HepG2 (cell line): ENCODE measurements around the gene MYOZ1. TPM values are rescaled to one million over a fixed set of nuclear protein-coding genes. Genes with fewer than 3 reads are reported as not detected.

Experiments
- DBP ChIP-seq: sonication (generic); formaldehyde crosslinking; IDR thresholded peaks from 2 replicates; pipeline ENCODE4 v1.4.0; 2020; ENCODE audit warnings: missing genetic modification reagents; ENCODE audit errors: not compliant biosample characterization
- GATAD2A ChIP-seq: IDR thresholded peaks from 2 replicates; pipeline ENCODE4 v1.6.1; 2016
- ISL2 ChIP-seq: sonication (generic); formaldehyde crosslinking; IDR thresholded peaks from 2 replicates; pipeline ENCODE4 v1.5.0; 2020; ENCODE audit warnings: missing genetic modification reagents
- KDM6A ChIP-seq: IDR thresholded peaks from 2 replicates; pipeline ENCODE4 v1.6.1; 2016; ENCODE audit warnings: low read depth
- MED1 ChIP-seq: sonication (generic); formaldehyde crosslinking; IDR thresholded peaks from 2 replicates; pipeline ENCODE4 v1.4.0; 2020; ENCODE audit warnings: missing genetic modification reagents
- MXD3 ChIP-seq: IDR thresholded peaks from 2 replicates; pipeline ENCODE4 v1.6.1; 2016; ENCODE audit warnings: mild to moderate bottlenecking, missing biosample characterization, missing genetic modification reagents
- NFKBIZ ChIP-seq: IDR thresholded peaks from 2 replicates; pipeline ENCODE4 v1.6.1; 2018; ENCODE audit warnings: missing genetic modification reagents, missing compliant biosample characterization
- NR2F1 ChIP-seq, 2 experiments: fragments of 450-650 bp in 1 of 2; formaldehyde crosslinking in 1 of 2; IDR thresholded peaks; 2 replicates each; pipeline versions ENCODE4 v1.5.0 to v1.6.1; 2016 to 2020; ENCODE audit warnings: mild to moderate bottlenecking in 1 of 2, missing compliant biosample characterization in 1 of 2, missing genetic modification reagents in 1 of 2, moderate library complexity in 1 of 2
- PAF1 ChIP-seq: IDR thresholded peaks from 2 replicates; pipeline ENCODE4 v1.6.1; 2016; ENCODE audit warnings: missing genetic modification reagents, missing compliant biosample characterization
- PCBP2 ChIP-seq: fragments of 200-400 bp; formaldehyde crosslinking; optimal IDR thresholded peaks from 2 replicates; pipeline ENCODE3; 2018; ENCODE audit warnings: low read length, low read depth; ENCODE audit not compliant: poor library complexity, severe bottlenecking
- POLR2AphosphoS5 ChIP-seq: IDR thresholded peaks from 2 replicates; pipeline ENCODE4 v1.6.1; 2012; ENCODE audit warnings: low read depth, low read length
- RARA ChIP-seq: IDR thresholded peaks from 2 replicates; pipeline ENCODE4 v1.6.1; 2016; ENCODE audit warnings: missing genetic modification reagents, missing compliant biosample characterization
- RELA ChIP-seq: sonication (generic); formaldehyde crosslinking; IDR thresholded peaks from 2 replicates; pipeline ENCODE4 v1.4.0; 2020; ENCODE audit warnings: missing genetic modification reagents
- SNAPC5 ChIP-seq: sonication (generic); formaldehyde crosslinking; IDR thresholded peaks from 2 replicates; pipeline ENCODE4 v1.8.1; 2023; ENCODE audit warnings: mild to moderate bottlenecking, missing genetic modification reagents, borderline replicate concordance
- SNRNP70 ChIP-seq: fragments of 200-400 bp; formaldehyde crosslinking; IDR thresholded peaks from 2 replicates; pipeline ENCODE4 v1.6.1; 2017; ENCODE audit warnings: mild to moderate bottlenecking, low read depth, low read length, moderate library complexity
- TEF ChIP-seq: sonication (generic); formaldehyde crosslinking; IDR thresholded peaks from 2 replicates; pipeline ENCODE4 v1.5.0; 2020; ENCODE audit warnings: missing genetic modification reagents
- TSC22D2 ChIP-seq: sonication (generic); formaldehyde crosslinking; IDR thresholded peaks from 2 replicates; pipeline ENCODE4 v1.5.1; 2020; ENCODE audit warnings: missing genetic modification reagents, mild to moderate bottlenecking, borderline replicate concordance
- ZBTB21 ChIP-seq: sonication (generic); formaldehyde crosslinking; IDR thresholded peaks from 2 replicates; pipeline ENCODE4 v1.4.0; 2020; ENCODE audit warnings: missing genetic modification reagents
- ZFP36 ChIP-seq: fragments of 150-350 bp; IDR thresholded peaks from 2 replicates; pipeline ENCODE4 v1.6.1; 2018; ENCODE audit warnings: borderline replicate concordance, low read length, low read depth; ENCODE audit not compliant: partially characterized antibody
- ZFP62 ChIP-seq: sonication (generic); formaldehyde crosslinking; IDR thresholded peaks from 2 replicates; pipeline ENCODE4 v1.4.0; 2020; ENCODE audit warnings: missing genetic modification reagents
- ZNF230 ChIP-seq: sonication (generic); formaldehyde crosslinking; IDR thresholded peaks from 2 replicates; pipeline ENCODE4 v1.4.0; 2020; ENCODE audit warnings: mild to moderate bottlenecking, missing genetic modification reagents
- ZNF44 ChIP-seq: sonication (generic); formaldehyde crosslinking; IDR thresholded peaks from 2 replicates; pipeline ENCODE4 v1.5.1; 2020; ENCODE audit warnings: mild to moderate bottlenecking, missing genetic modification reagents
- ZNF710 ChIP-seq: sonication (generic); formaldehyde crosslinking; IDR thresholded peaks from 2 replicates; pipeline ENCODE4 v1.5.0; 2020; ENCODE audit warnings: mild to moderate bottlenecking, missing genetic modification reagents, borderline replicate concordance
- ZNF768 ChIP-seq: sonication (generic); formaldehyde crosslinking; IDR thresholded peaks from 2 replicates; pipeline ENCODE4 v1.4.0; 2020; ENCODE audit warnings: missing genetic modification reagents
- polyA plus RNA-seq, 8 experiments: library from polyadenylated mRNA; depleted of rRNA in 3 of 8; stranded (reverse) in 7 of 8; unstranded in 1 of 8; fragments of >200 nt; fragmentation: Illumina TruSeq in 4 of 8; extraction: Trizol in 4 of 8; gene quantifications; 2 replicates each; pipeline versions ENCODE4 v1.2.1 to v1.2.3, GENCODE V29; 2011 to 2016; ENCODE audit warnings: low read depth in 4 of 8, missing spikeins in 1 of 8, mixed read lengths in 1 of 8; ENCODE audit not compliant: insufficient read depth in 1 of 8
- total RNA-seq, 5 experiments: library from RNA; depleted of rRNA; stranded (reverse); fragments of >200 nt; fragmentation: Illumina TruSeq; extraction: Trizol; gene quantifications; 2 replicates each; pipeline ENCODE4 v1.2.3, GENCODE V29; 2016; ENCODE audit warnings: low read depth in 1 of 5

The MYOZ1 gene
- total and polyA plus RNA-seq, 2 of the 13 experiments (the other 11 are each of a cell fraction or from before 2014, with no cell fraction given), result not detected

- no peak for TF ChIP-seq ZNF710 (CRISPR knock-in tag)
- no peak for TF ChIP-seq TSC22D2 (CRISPR knock-in tag)
- no peak for TF ChIP-seq ZFP36
- peak; percentile 60; the same call in 1 of the 2 replicates for TF ChIP-seq ISL2 (CRISPR knock-in tag)
- TF ChIP-seq MED1 (CRISPR knock-in tag), result peak; percentile 65; the same call in 1 of the 2 replicates
- TF ChIP-seq NFKBIZ (CRISPR knock-in tag), result peak; percentile 69; the same call in 1 of the 2 replicates
- no peak for TF ChIP-seq ZNF768
- no peak for TF ChIP-seq PCBP2
- no peak for TF ChIP-seq ZNF230
- no peak for TF ChIP-seq PAF1 (CRISPR knock-in tag)
- TF ChIP-seq NR2F1 (CRISPR knock-in tag; IDR thresholded peaks at IDR 0.05), result no peak
- peak; percentile 83 for TF ChIP-seq GATAD2A (CRISPR knock-in tag)
- no peak for TF ChIP-seq ZBTB21
- TF ChIP-seq POLR2AphosphoS5, result no peak
- TF ChIP-seq ZFP62, result no peak
- TF ChIP-seq KDM6A (CRISPR knock-in tag), result peak; percentile 66; the same call in 1 of the 2 replicates
- TF ChIP-seq RARA (CRISPR knock-in tag), result peak; percentile 65
- peak; percentile 78 for TF ChIP-seq TEF (CRISPR knock-in tag)
- no peak for TF ChIP-seq RELA
- TF ChIP-seq ZNF44 (CRISPR knock-in tag), result no peak
- no peak for TF ChIP-seq SNRNP70
- TF ChIP-seq MXD3 (CRISPR knock-in tag), result no peak
- TF ChIP-seq DBP, result no peak
- no peak for TF ChIP-seq SNAPC5 (CRISPR knock-in tag)
Observed at GRCh38 chr10:73591935-73592699, 49.2 kb downstream of the MYOZ1 start (continued).
